ENCODE results near the gene IER5L. TPM values are rescaled to one million over a fixed set of nuclear protein-coding genes. Genes with fewer than 3 reads are reported as not detected.

IER5L gene
- polyA plus RNA-seq, 1 of the 3 experiments (the other 2 are of a cell fraction), result 16.2 TPM

GRCh38 chr9:129137292-129138143, 40.5 kb downstream of the IER5L start:
- peaks cover 18% of the 10 kb centered on the region for H3K79me2 ChIP-seq (ENCODE audit: insufficient read depth)
- no peak overlapping the region for H3K4me3 ChIP-seq (ENCODE audit: low read depth in 2 of 2, low read length in 1 of 2)
- H3K9ac ChIP-seq, result no peak overlapping the region
- H3K9me2 ChIP-seq, result no peaks in the 10 kb centered on the region
- H3K4me2 ChIP-seq, result no peak overlapping the region
- ChIA-PET POLR2A (interaction anchor here (1.4 kb wide), 1 partner anchor 487 kb away, joined by 3 read pairs; no protein-coding TSS in a partner anchor), CTCF (interaction anchor here (1.1 to 10.9 kb wide), 11 partner anchors 10 to 505 kb away, joined by 3 to 235 read pairs (median 35); partner anchors contain the start of genes ASB6, C9orf50 and NTMT1)
- DNase-seq, result no peak
- TF ChIP-seq FOXM1 (IDR thresholded peaks at IDR 0.05; ENCODE audit: low read depth), result no peak
- TF ChIP-seq IRF3 (IDR thresholded peaks at IDR 0.05; ENCODE audit: low read depth, low read length), result no peak
- no peak for TF ChIP-seq RCOR1 (IDR thresholded peaks at IDR 0.05; ENCODE audit: low read length)
- TF ChIP-seq POLR2AphosphoS5 (IDR thresholded peaks at IDR 0.05; ENCODE audit: low read depth, low read length), result no peak
- TF ChIP-seq NRF1 (IDR thresholded peaks at IDR 0.05; ENCODE audit: low read depth, low read length), result no peak
- TF ChIP-seq USF2 (IDR thresholded peaks at IDR 0.05; ENCODE audit: borderline replicate concordance, low read depth, low read length), result no peak
- TF ChIP-seq GABPA (IDR thresholded peaks at IDR 0.05; ENCODE audit: low read depth), result no peak
- TF ChIP-seq NFIC (IDR thresholded peaks at IDR 0.05; ENCODE audit: borderline replicate concordance), result no peak
- no peak for TF ChIP-seq SIN3A (IDR thresholded peaks at IDR 0.05; ENCODE audit: borderline replicate concordance, low read depth, low read length)
- TF ChIP-seq REST (IDR thresholded peaks at IDR 0.05; ENCODE audit: low read depth, low read length), result no peak
- TF ChIP-seq CHD2 (IDR thresholded peaks at IDR 0.05; ENCODE audit: low read length, partially characterized antibody), result no peak
- TF ChIP-seq USF1 (IDR thresholded peaks at IDR 0.05; ENCODE audit: borderline replicate concordance, low read depth), result no peak
- no peak for TF ChIP-seq TAF1 (IDR thresholded peaks at IDR 0.05; ENCODE audit: borderline replicate concordance, low read depth, low read length)
- TF ChIP-seq RXRA (IDR thresholded peaks at IDR 0.05; ENCODE audit: borderline replicate concordance, low read depth), result no peak
- H3K27me3 ChIP-seq (ENCODE audit: insufficient read depth), result no peaks in the 10 kb centered on the region
- peak overlapping the region in 1 of 2 experiments; percentile 100; a peak in 1 of 4 replicates for H3K27ac ChIP-seq (ENCODE audit: low read depth in 2 of 2, low read length in 1 of 2)
- peaks cover 23 to 28% of the 10 kb centered on the region in 2 experiments for H3K36me3 ChIP-seq (replicated peaks in 1 of 2; ENCODE audit: control insufficient read depth in 1 of 2, insufficient read depth in 2 of 2, low read length in 1 of 2)
- no peak overlapping the region for H2AFZ ChIP-seq (ENCODE audit: low read depth)
- no peaks in the 10 kb centered on the region for H4K20me1 ChIP-seq (ENCODE audit: insufficient read depth)
- WGBS (ENCODE audit: low lambda C conversion rate), result 89% methylated on average over 12 of the region's 19 CpGs
- H3F3A ChIP-seq (replicated peaks; ENCODE audit: insufficient read depth), result peaks cover 25% of the 10 kb centered on the region
- no peaks in the 10 kb centered on the region for H3K9me3 ChIP-seq
- peaks cover 33 to 38% of the 10 kb centered on the region in 2 experiments; a peak in 3 of 4 replicates for H3K4me1 ChIP-seq (ENCODE audit: control insufficient read depth in 1 of 2, insufficient read depth in 2 of 2, low read depth in 1 of 2, low read length in 1 of 2)

All from SK-N-SH (cell line).